Endothelial cell of umbilical vein (primary cell): Measurements from ENCODE around the gene CTBP1. TPM values are rescaled to one million over a fixed set of nuclear protein-coding genes. Genes with fewer than 3 reads are reported as not detected.

ENCODE experiments used
- BruUV-seq: library from RNA; stranded (reverse); fragments of 400-500 nt; replicated peaks from 2 replicates; lab custom pipeline; 2021; lab: Mats Ljungman, UMichigan
- CTCF ChIA-PET: fragments of 300-600, 350-600 bp; sonication (Branson Sonifier 250); formaldehyde crosslinking; loops from one replicate; lab custom pipeline; 2021; ENCODE audit warnings: antibody characterized with exemption, inconsistent platforms; lab: Charles Lee
- POLR2A ChIA-PET: fragments of 300-600, 350-600 bp; sonication (Branson Sonifier 250); formaldehyde crosslinking; loops from one replicate; lab custom pipeline; 2021; ENCODE audit warnings: antibody characterized with exemption, inconsistent platforms; lab: Charles Lee
- DNase-seq: peaks from one replicate; pipeline ENCODE4 v3.0.0-alpha.2; 2011; ENCODE audit warnings: low read depth, low spot score
- FAIRE-seq: peaks from 2 replicates; lab custom pipeline; 2011; peaks lifted over from hg19 to GRCh38; lab: Jason Lieb, UNC
- H2AFZ ChIP-seq: 2 replicates; pipeline ENCODE4 v1.6.0; 2012; ENCODE audit warnings: low read depth, low read length, control low read depth, inconsistent platforms
- H3K27ac ChIP-seq: 2 replicates; pipeline ENCODE4 v1.5.1; 2011; ENCODE audit warnings: low read depth, mild to moderate bottlenecking, control low read depth, low read length, moderate library complexity; ENCODE audit not compliant: insufficient read depth
- H3K27me3 ChIP-seq, 2 experiments: 2 replicates each; pipeline versions ENCODE4 v1.6.0 to v1.6.1; 2011; ENCODE audit warnings: low read length in 2 of 2, mixed read lengths in 1 of 2; ENCODE audit not compliant: control insufficient read depth in 2 of 2, insufficient read depth in 2 of 2
- H3K36me3 ChIP-seq, 2 experiments: 2 replicates in 1 of 2; 3 replicates in 1 of 2; pipeline ENCODE4 v1.5.1; 2011; ENCODE audit warnings: low read length in 2 of 2, mild to moderate bottlenecking in 1 of 2, moderate library complexity in 1 of 2; ENCODE audit not compliant: control insufficient read depth in 2 of 2, insufficient read depth in 2 of 2; ENCODE audit errors: extremely low read depth in 1 of 2
- H3K4me1 ChIP-seq: 3 replicates; pipeline ENCODE4 v1.5.1; 2011; ENCODE audit warnings: mild to moderate bottlenecking, low read length; ENCODE audit not compliant: control insufficient read depth, insufficient read depth; ENCODE audit errors: extremely low read depth
- H3K4me2 ChIP-seq: 2 replicates; pipeline ENCODE4 v1.6.1; 2011; ENCODE audit warnings: low read length, control low read depth, mixed read lengths; ENCODE audit not compliant: insufficient read depth
- H3K4me3 ChIP-seq, 3 experiments: fragments of 200-600 bp in 1 of 3; sonication (generic), shearing (Covaris generic) in 1 of 3; replicated peaks in 1 of 3; 2 replicates each; pipeline ENCODE4 v1.5.1; 2011 to 2016; ENCODE audit warnings: control low read depth in 3 of 3, low read length in 3 of 3, mild to moderate bottlenecking in 2 of 3, inconsistent platforms in 1 of 3, low read depth in 1 of 3, moderate library complexity in 1 of 3; ENCODE audit not compliant: insufficient read depth in 1 of 3
- H3K79me2 ChIP-seq: 2 replicates; pipeline ENCODE4 v1.6.0; 2012; ENCODE audit warnings: low read length, inconsistent platforms; ENCODE audit not compliant: control insufficient read depth, insufficient read depth
- H3K9ac ChIP-seq: replicated peaks from 2 replicates; pipeline ENCODE3; 2011; ENCODE audit warnings: low read length, control low read depth; ENCODE audit not compliant: insufficient read depth; ENCODE audit errors: extremely low read depth
- H3K9me1 ChIP-seq: replicated peaks from 3 replicates; pipeline ENCODE4 v1.6.0; 2011; ENCODE audit warnings: mild to moderate bottlenecking, low read length; ENCODE audit not compliant: control insufficient read depth, insufficient read depth; ENCODE audit errors: extremely low read depth
- H3K9me3 ChIP-seq: replicated peaks from 2 replicates; pipeline ENCODE4 v1.5.1; 2012; ENCODE audit warnings: low read length, inconsistent platforms; ENCODE audit not compliant: control insufficient read depth, insufficient read depth
- H4K20me1 ChIP-seq: replicated peaks from 2 replicates; pipeline ENCODE3; 2011; ENCODE audit warnings: mild to moderate bottlenecking, low read length; ENCODE audit not compliant: control insufficient read depth, insufficient read depth; ENCODE audit errors: extremely low read depth
- EZH2 ChIP-seq: IDR thresholded peaks from 2 replicates; pipeline ENCODE4 v1.6.1; 2012; ENCODE audit warnings: borderline replicate concordance, low read depth, mild to moderate bottlenecking, moderate library complexity, low read length, inconsistent platforms; ENCODE audit not compliant: severe bottlenecking
- FOS ChIP-seq: IDR thresholded peaks from 2 replicates; pipeline ENCODE4 v1.6.1; 2011; ENCODE audit warnings: mild to moderate bottlenecking, low read length, moderate library complexity, borderline replicate concordance; ENCODE audit not compliant: insufficient read depth
- GATA2 ChIP-seq: IDR thresholded peaks from 2 replicates; pipeline ENCODE4 v1.7.0; 2011; ENCODE audit warnings: low read depth, mild to moderate bottlenecking, moderate library complexity, mixed read lengths, low read length; ENCODE audit not compliant: insufficient read length, insufficient read depth
- JUN ChIP-seq: IDR thresholded peaks from 2 replicates; pipeline ENCODE4 v1.6.1; 2011; ENCODE audit warnings: borderline replicate concordance, low read depth; ENCODE audit not compliant: insufficient read length, insufficient read depth
- MYC ChIP-seq: IDR thresholded peaks from one replicate; pipeline ENCODE4 v1.6.1; 2011; ENCODE audit warnings: mild to moderate bottlenecking, low read depth, low read length
- POLR2A ChIP-seq: IDR thresholded peaks from 2 replicates; pipeline ENCODE4 v1.6.1; 2012; ENCODE audit warnings: low read depth, mild to moderate bottlenecking, control low read depth, low read length
- POLR2AphosphoS5 ChIP-seq: IDR thresholded peaks from 2 replicates; pipeline ENCODE4 v1.6.1; 2012; ENCODE audit warnings: low read depth, mild to moderate bottlenecking, control low read depth, low read length, moderate library complexity; ENCODE audit not compliant: insufficient read depth
- dilution Hi-C: fragments of 300-500 bp; cut with MboI; formaldehyde crosslinking; loops from one replicate; pipeline ENCODE4 v1.15.0; 2019; ENCODE audit warnings: low sequenced_read_pairs; ENCODE audit not compliant: extremely low pct_ligation_motif_present
- intact Hi-C: fragments of 100-400 bp; cut with micrococcal nuclease; formaldehyde crosslinking; loops from one replicate; pipeline ENCODE4 v1.10.0; 2022
- polyA plus RNA-seq, 4 experiments: library from polyadenylated mRNA; depleted of rRNA in 3 of 4; stranded (reverse) in 3 of 4; unstranded in 1 of 4; fragments of >200 nt; gene quantifications; 2 replicates each; pipeline versions ENCODE4 v1.2.1 to v1.2.3, GENCODE V29; 2011 to 2012; ENCODE audit warnings: missing spikeins in 1 of 4
- total RNA-seq: library from RNA; stranded (reverse); gene quantifications from 2 replicates; pipeline ENCODE4 v1.2.3, GENCODE V29; 2021
- TF ChIP-seq, protein P1 (sequence below), 2 donors: IDR thresholded peaks; 1 replicate in 1 of 2; 2 replicates in 1 of 2; pipeline ENCODE4 v1.5.1; 2011; ENCODE audit warnings: low read length in 2 of 2, mild to moderate bottlenecking in 2 of 2, moderate library complexity in 2 of 2, control low read depth in 1 of 2, inconsistent platforms in 1 of 2, low read depth in 1 of 2; ENCODE audit not compliant: insufficient read depth in 1 of 2; ENCODE audit errors: extremely low read depth in 1 of 2
- TF ChIP-seq, protein P2 (sequence below): IDR thresholded peaks from 2 replicates; pipeline ENCODE4 v1.6.1; 2011; ENCODE audit not compliant: insufficient read depth, insufficient read length

CTBP1 gene
- total and polyA plus RNA-seq, 2 donors (not counting 3 experiments of a cell fraction or from before 2014, with no cell fraction given) = 165 to 167 TPM

DNA sequence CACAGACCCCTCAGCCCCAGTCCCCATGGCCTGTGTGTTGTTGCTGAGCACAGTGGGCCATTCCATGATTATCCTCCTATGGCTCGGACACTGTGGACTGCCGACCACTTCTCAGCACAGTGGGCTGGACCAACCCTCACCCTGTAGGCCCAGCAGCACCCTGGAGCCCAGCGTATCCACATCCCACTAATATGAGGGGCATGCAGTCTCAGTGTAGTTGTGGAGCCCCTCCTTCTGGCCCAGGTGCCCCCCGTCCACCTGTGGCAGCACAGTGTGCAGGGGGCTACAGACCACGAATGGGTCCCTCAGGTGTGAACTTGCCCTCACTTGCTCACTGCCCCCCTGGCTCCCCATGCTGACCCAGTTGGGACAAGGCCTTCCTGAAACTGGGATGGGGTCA is 84.5 kb downstream of the CTBP1 start:
- H3K36me3 ChIP-seq = no peaks in the 10 kb centered on the region
- H3K9ac ChIP-seq = no peak overlapping the region
- H3K79me2 ChIP-seq = no peaks in the 10 kb centered on the region
- FAIRE-seq (no peak), DNase-seq (no peak)
- H3K4me3 ChIP-seq = no peak overlapping the region
- no peak overlapping the region for H3K4me2 ChIP-seq
- H3K4me1 ChIP-seq = peaks cover 3% of the 10 kb centered on the region
- no peak for TF ChIP-seq FOS
- TF ChIP-seq POLR2A = no peak
- TF ChIP-seq EZH2 = no peak
- no peak for TF ChIP-seq GATA2
- TF ChIP-seq POLR2AphosphoS5 = no peak
- TF ChIP-seq, protein P1, sequence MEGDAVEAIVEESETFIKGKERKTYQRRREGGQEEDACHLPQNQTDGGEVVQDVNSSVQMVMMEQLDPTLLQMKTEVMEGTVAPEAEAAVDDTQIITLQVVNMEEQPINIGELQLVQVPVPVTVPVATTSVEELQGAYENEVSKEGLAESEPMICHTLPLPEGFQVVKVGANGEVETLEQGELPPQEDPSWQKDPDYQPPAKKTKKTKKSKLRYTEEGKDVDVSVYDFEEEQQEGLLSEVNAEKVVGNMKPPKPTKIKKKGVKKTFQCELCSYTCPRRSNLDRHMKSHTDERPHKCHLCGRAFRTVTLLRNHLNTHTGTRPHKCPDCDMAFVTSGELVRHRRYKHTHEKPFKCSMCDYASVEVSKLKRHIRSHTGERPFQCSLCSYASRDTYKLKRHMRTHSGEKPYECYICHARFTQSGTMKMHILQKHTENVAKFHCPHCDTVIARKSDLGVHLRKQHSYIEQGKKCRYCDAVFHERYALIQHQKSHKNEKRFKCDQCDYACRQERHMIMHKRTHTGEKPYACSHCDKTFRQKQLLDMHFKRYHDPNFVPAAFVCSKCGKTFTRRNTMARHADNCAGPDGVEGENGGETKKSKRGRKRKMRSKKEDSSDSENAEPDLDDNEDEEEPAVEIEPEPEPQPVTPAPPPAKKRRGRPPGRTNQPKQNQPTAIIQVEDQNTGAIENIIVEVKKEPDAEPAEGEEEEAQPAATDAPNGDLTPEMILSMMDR (IDR thresholded peaks at IDR 0.05; ENCODE audit: extremely low read depth in 1 of 2, insufficient read depth in 1 of 2, low read depth in 1 of 2, low read length in 2 of 2) = no peak
- TF ChIP-seq, protein P2, sequence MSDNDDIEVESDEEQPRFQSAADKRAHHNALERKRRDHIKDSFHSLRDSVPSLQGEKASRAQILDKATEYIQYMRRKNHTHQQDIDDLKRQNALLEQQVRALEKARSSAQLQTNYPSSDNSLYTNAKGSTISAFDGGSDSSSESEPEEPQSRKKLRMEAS = no peak
- TF ChIP-seq JUN = no peak
- no peak for TF ChIP-seq MYC
- intact Hi-C loops (no loop called here), dilution Hi-C loops (no loop called here)
- no TSS peak for BruUV-seq
- no peaks in the 10 kb centered on the region for H4K20me1 ChIP-seq
- POLR2A ChIA-PET = no interaction called here
- no peak overlapping the region for H2AFZ ChIP-seq
- H3K27me3 ChIP-seq = peaks cover under 1 to 5% of the 10 kb centered on the region in 2 experiments
- CTCF ChIA-PET = no interaction called here
- H3K9me1 ChIP-seq = no peaks in the 10 kb centered on the region
- no peaks in the 10 kb centered on the region for H3K9me3 ChIP-seq
- H3K27ac ChIP-seq = no peak overlapping the region
